HG02943 (cell line): ENCODE data around the gene TRAF5.

Experiments
- ATAC-seq: cut with Tn5 transposase; IDR thresholded peaks from one replicate; pipeline ENCODE4 v1.9.1; 2021; ENCODE audit warnings: mild to moderate bottlenecking, low read depth, moderate library complexity; ENCODE audit not compliant: unreplicated experiment

The TRAF5 gene

DNA sequence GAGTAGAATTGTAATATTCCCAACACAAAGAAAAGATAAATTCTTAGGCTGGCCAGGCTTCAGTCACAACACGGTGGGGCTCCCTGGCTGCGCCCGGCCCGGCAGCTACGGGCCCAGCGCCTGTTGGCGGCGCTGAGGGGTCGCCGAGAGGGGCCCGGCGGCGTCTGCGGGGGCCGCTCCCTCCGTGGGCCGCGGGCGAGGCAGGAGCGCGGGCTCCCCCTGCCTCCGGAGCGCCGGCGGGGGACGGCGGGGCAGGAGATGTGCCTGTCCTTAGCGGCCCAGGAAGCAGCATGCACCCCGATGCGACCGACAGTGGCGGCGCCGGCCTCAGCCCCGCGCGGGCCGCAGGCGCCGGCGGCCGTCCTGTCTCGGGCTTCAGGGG is 89.6 kb downstream of the TRAF5 start:
- ATAC-seq = peak; percentile 58

GRCh38 chr1:211416628-211417323 is 90.1 kb downstream of the TRAF5 start:
- peak; percentile 54 for ATAC-seq

- ATAC-seq = no peak
Measured at GRCh38 chr1:211420389-211420788, 93.8 kb downstream of the TRAF5 start.

DNA sequence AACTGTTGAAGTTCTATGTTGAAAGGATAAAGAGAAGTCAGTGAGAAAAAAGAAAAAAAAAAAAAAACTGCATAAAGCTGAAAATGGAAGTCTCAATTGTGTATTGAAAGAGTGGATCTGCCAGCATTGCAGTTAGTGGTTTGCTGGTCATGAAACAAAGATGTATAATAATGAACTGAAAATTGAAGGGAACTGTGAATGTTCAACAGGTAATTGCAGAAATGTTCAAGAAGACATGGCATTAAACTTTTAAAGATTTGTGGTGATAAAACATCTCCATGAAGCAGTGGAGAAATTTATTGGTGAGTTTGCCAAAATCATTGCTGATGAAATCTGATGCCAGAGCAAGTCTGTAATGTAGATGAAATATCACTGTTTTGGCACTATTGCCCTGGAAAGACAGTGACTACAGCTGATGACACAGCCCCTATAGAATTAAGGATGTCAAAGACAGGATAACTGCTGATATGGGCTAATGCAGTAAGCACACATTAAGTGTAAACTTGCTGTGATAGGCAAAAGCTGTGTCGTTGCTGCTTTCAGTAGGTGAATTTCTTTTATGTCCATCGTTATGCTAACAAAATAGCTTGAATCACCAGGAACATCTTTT is 94.3 kb downstream of the TRAF5 start:
- no peak for ATAC-seq

DNA sequence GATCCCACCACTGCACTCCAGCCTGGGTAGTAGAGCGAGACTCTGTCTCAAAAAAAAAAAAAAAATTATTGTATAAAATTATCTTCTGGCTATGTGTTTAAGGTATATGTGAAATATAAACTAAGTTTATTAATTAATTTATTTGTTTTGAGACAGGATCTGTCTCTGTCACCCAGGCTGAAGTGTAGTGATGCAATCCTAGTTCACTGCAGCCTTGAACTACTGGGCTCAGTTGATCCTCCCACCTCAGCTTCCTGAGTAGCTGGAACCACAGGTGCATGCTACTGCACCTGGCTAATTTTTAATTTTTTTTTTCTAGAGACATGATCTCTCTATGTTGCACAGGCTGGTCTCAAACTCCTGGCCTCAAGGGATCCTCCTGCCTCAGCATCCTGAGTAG is 97.4 kb downstream of the TRAF5 start:
- ATAC-seq = no peak
